Erythroblast (primary cell): ENCODE results near the gene DCUN1D2.

Source experiments
- GATA1 ChIP-seq: IDR thresholded peaks from 2 replicates; pipeline ENCODE4 v1.6.1; 2011; ENCODE audit warnings: low read depth, mild to moderate bottlenecking, control low read depth, low read length, moderate library complexity
- POLR2A ChIP-seq: IDR thresholded peaks from 2 replicates; pipeline ENCODE4 v1.6.1; 2011; ENCODE audit warnings: mild to moderate bottlenecking, low read length

- TF ChIP-seq POLR2A (no peak), GATA1 (no peak)
Measured at GRCh38 chr13:113456116-113456702, 34.3 kb downstream of the DCUN1D2 start.
